ENCODE results near the gene ABR.
"Not testable (repeated sequence)": the region's sequence is repeated elsewhere in the genome, so short reads cannot be mapped to it uniquely, and the experiment has no call there.

ABR gene

DNA sequence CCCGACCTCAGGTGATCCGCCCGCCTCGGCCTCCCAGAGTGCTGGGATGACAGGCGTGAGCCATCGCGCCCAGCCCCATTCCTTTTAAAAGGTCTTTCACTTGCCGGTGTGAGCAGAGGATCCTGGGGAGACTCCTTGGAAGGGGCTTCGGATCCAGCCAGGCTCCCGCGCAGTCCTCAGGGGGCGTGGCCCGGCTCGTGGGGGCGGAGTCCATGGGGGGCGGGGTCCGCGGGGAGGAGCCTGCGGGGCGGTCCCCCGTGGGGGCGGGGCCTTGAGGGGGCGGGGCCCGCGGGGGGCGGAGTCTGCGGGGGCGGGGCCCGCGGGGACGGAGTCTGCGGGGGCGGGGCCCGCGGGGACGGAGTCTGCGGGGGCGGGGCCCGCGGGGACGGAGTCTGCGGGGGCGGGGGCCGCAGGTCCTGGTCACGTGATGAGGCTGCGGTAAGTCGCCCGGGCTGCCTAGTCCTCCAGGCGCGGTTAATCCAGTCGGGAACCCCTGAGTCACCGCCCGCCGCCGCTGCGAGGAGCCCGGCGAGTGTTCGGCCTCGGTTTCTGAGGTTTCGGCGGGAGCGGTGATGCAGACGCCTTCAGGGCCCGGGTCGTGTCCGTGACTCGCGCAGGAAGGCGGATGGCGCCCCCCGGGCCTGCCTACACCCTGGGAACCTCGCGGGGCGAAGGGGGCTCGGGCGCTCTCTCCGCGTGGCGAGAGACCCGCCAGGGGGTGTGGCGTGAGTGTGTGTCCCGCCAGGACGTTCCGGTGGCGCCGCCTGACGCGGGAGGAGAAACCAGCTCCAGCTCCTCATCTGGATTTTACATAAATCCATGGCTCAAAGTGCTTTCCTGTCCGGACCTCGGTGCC lies 23.6 kb upstream of the ABR start:
- H3K4me1 ChIP-seq = no peaks in the 10 kb centered on the region
- H3K9me3 ChIP-seq (ENCODE audit: control insufficient read depth, low read length) = no peaks in the 10 kb centered on the region
- H3K9ac ChIP-seq = no peak overlapping the region
- TF ChIP-seq CTCF (IDR thresholded peaks at IDR 0.05) = no peak
- H3K27ac ChIP-seq = no peak overlapping the region
- H2AFZ ChIP-seq = peak overlapping the region; percentile 75
- H3K79me2 ChIP-seq = no peaks in the 10 kb centered on the region
- H3K4me3 ChIP-seq (ENCODE audit: low read depth, low read length) = peak overlapping the region; percentile 46
- H3K36me3 ChIP-seq (ENCODE audit: control insufficient read depth, insufficient read depth, low read length) = no peaks in the 10 kb centered on the region
- peak overlapping the region; percentile 60 for H3K4me2 ChIP-seq (ENCODE audit: low read length)
- H3K27me3 ChIP-seq (ENCODE audit: control insufficient read depth, insufficient read depth, low read length) = no peaks in the 10 kb centered on the region

- Histone ChIP-seq H3K36me3 (ENCODE audit: control insufficient read depth, insufficient read depth, low read length) (no peaks in the 10 kb centered on the region), H3K27ac (no peak overlapping the region), H3K27me3 (ENCODE audit: control insufficient read depth, insufficient read depth, low read length) (no peaks in the 10 kb centered on the region), H3K4me1 (no peaks in the 10 kb centered on the region), H3K79me2 (no peaks in the 10 kb centered on the region), H3K4me2 (ENCODE audit: low read length) (no peak overlapping the region), H3K9me3 (ENCODE audit: control insufficient read depth, low read length) (no peaks in the 10 kb centered on the region), H3K4me3 (ENCODE audit: low read depth, low read length) (no peak overlapping the region), H3K9ac (no peak overlapping the region), H2AFZ (no peak overlapping the region)
- no peak for TF ChIP-seq CTCF (IDR thresholded peaks at IDR 0.05)
Observed at GRCh38 chr17:1202291-1202690, 22.5 kb upstream of the ABR start.

GRCh38 chr17:1201132-1201702 lies 21.4 kb upstream of the ABR start:
- H3K27ac ChIP-seq = no peak overlapping the region
- no peak overlapping the region for H3K4me3 ChIP-seq (ENCODE audit: low read depth, low read length)
- no peaks in the 10 kb centered on the region for H3K79me2 ChIP-seq
- no peaks in the 10 kb centered on the region for H3K36me3 ChIP-seq (ENCODE audit: control insufficient read depth, insufficient read depth, low read length)
- no peaks in the 10 kb centered on the region for H3K9me3 ChIP-seq (ENCODE audit: control insufficient read depth, low read length)
- no peaks in the 10 kb centered on the region for H3K27me3 ChIP-seq (ENCODE audit: control insufficient read depth, insufficient read depth, low read length)
- TF ChIP-seq CTCF (IDR thresholded peaks at IDR 0.05) = no peak
- no peak overlapping the region for H3K4me2 ChIP-seq (ENCODE audit: low read length)
- no peak overlapping the region for H2AFZ ChIP-seq
- H3K4me1 ChIP-seq = no peaks in the 10 kb centered on the region
- H3K9ac ChIP-seq = no peak overlapping the region

GRCh38 chr17:1199271-1199743 lies 19.5 kb upstream of the ABR start:
- not testable (repeated sequence) for H3K4me3 ChIP-seq (ENCODE audit: low read depth, low read length); H3K9ac ChIP-seq; H3K36me3 ChIP-seq (ENCODE audit: control insufficient read depth, insufficient read depth, low read length); H3K4me1 ChIP-seq; H2AFZ ChIP-seq; H3K27me3 ChIP-seq (ENCODE audit: control insufficient read depth, insufficient read depth, low read length); H3K27ac ChIP-seq; H3K9me3 ChIP-seq (ENCODE audit: control insufficient read depth, low read length); H3K4me2 ChIP-seq (ENCODE audit: low read length); H3K79me2 ChIP-seq

- Histone ChIP-seq H3K4me2 (ENCODE audit: low read length) (no peak overlapping the region), H3K27me3 (ENCODE audit: control insufficient read depth, insufficient read depth, low read length) (no peaks in the 10 kb centered on the region), H3K4me1 (no peaks in the 10 kb centered on the region), H3K9me3 (ENCODE audit: control insufficient read depth, low read length) (no peaks in the 10 kb centered on the region), H3K9ac (no peak overlapping the region), H2AFZ (no peak overlapping the region), H3K36me3 (ENCODE audit: control insufficient read depth, insufficient read depth, low read length) (no peaks in the 10 kb centered on the region), H3K79me2 (no peaks in the 10 kb centered on the region), H3K4me3 (ENCODE audit: low read depth, low read length) (no peak overlapping the region), H3K27ac (no peak overlapping the region)
- TF ChIP-seq CTCF (IDR thresholded peaks at IDR 0.05) = no peak
Observed at GRCh38 chr17:1197781-1198490, 18.2 kb upstream of the ABR start.

Data from parathyroid adenoma (tissue), 2 donors.